SK-N-MC (cell line): ENCODE results near the gene PLD1.

Experiments used
- DNase-seq: peaks from one replicate; pipeline ENCODE4 v3.0.0-alpha.2; 2011; ENCODE audit warnings: low read depth, low spot score
- H3K27ac ChIP-seq: fragments of 200-600 bp; sonication (generic); 2 replicates; pipeline ENCODE4 v1.5.1; 2016; ENCODE audit warnings: mixed run types
- H3K36me3 ChIP-seq: fragments of 200-600 bp; sonication (generic); 2 replicates; pipeline ENCODE4 v1.6.1; 2017; ENCODE audit warnings: antibody characterized with exemption, low read length, mixed read lengths; ENCODE audit not compliant: insufficient read depth
- H3K4me3 ChIP-seq: fragments of 200-600 bp; sonication (generic); 2 replicates; pipeline ENCODE4 v1.5.1; 2016
- H3K9ac ChIP-seq: fragments of 200-600 bp; sonication (generic); 2 replicates; pipeline ENCODE4 v1.8.0; 2017; ENCODE audit warnings: mixed run types, mixed read lengths; ENCODE audit not compliant: insufficient read length
- H3K9me3 ChIP-seq: fragments of 200-600 bp; sonication (generic); 2 replicates; pipeline ENCODE4 v1.6.1; 2017; ENCODE audit warnings: low read depth, mild to moderate bottlenecking, antibody characterized with exemption, low read length, moderate library complexity, mixed read lengths
- EZH2 ChIP-seq: fragments of 200-600 bp; sonication (generic); IDR thresholded peaks from one replicate; pipeline ENCODE4 v1.6.1; 2017; ENCODE audit warnings: antibody characterized with exemption
- FOXP2 ChIP-seq: optimal IDR thresholded peaks from 2 replicates; pipeline ENCODE3; 2011; ENCODE audit warnings: mild to moderate bottlenecking, moderate library complexity; ENCODE audit not compliant: insufficient read depth; ENCODE audit errors: extremely low read length, control extremely low read depth
- POLR2AphosphoS5 ChIP-seq: IDR thresholded peaks from 2 replicates; pipeline ENCODE4 v1.6.1; 2012; ENCODE audit warnings: mild to moderate bottlenecking, low read depth, low read length, borderline replicate concordance

Gene PLD1

GRCh38 chr3:171799501-171799900, 10.8 kb downstream of the PLD1 start:
- H3K4me3 ChIP-seq = no peak overlapping the region
- TF ChIP-seq POLR2AphosphoS5 (no peak), FOXP2 (no peak), EZH2 (no peak)
- DNase-seq = no peak

GRCh38 chr3:171797873-171798272, 12.4 kb downstream of the PLD1 start:
- TF ChIP-seq FOXP2 = no peak
- no peak for TF ChIP-seq EZH2
- TF ChIP-seq POLR2AphosphoS5 = no peak
- no peaks in the 10 kb centered on the region for H3K9me3 ChIP-seq
- peak overlapping the region; percentile 57 for H3K4me3 ChIP-seq
- H3K27ac ChIP-seq = peak overlapping the region; percentile 89
- no peaks in the 10 kb centered on the region for H3K36me3 ChIP-seq
- DNase-seq = no peak
- H3K9ac ChIP-seq = peak overlapping the region; percentile 63

More at GRCh38 chr3:171799501-171799900, 10.8 kb downstream of the PLD1 start:
- H3K36me3 ChIP-seq = no peaks in the 10 kb centered on the region
- H3K9ac ChIP-seq = no peak overlapping the region
- H3K9me3 ChIP-seq = no peaks in the 10 kb centered on the region
- no peak overlapping the region for H3K27ac ChIP-seq

GRCh38 chr3:171797265-171797679, 13.0 kb downstream of the PLD1 start:
- no peaks in the 10 kb centered on the region for H3K36me3 ChIP-seq
- H3K27ac ChIP-seq = peak overlapping the region; percentile 89
- no peaks in the 10 kb centered on the region for H3K9me3 ChIP-seq
- H3K9ac ChIP-seq = peak overlapping the region; percentile 63
- TF ChIP-seq POLR2AphosphoS5 (peak; percentile 35; the same call in 1 of the 2 replicates), EZH2 (no peak), FOXP2 (peak; percentile 67)
- peak overlapping the region; percentile 57 for H3K4me3 ChIP-seq
- peak; percentile 94 for DNase-seq

DNA sequence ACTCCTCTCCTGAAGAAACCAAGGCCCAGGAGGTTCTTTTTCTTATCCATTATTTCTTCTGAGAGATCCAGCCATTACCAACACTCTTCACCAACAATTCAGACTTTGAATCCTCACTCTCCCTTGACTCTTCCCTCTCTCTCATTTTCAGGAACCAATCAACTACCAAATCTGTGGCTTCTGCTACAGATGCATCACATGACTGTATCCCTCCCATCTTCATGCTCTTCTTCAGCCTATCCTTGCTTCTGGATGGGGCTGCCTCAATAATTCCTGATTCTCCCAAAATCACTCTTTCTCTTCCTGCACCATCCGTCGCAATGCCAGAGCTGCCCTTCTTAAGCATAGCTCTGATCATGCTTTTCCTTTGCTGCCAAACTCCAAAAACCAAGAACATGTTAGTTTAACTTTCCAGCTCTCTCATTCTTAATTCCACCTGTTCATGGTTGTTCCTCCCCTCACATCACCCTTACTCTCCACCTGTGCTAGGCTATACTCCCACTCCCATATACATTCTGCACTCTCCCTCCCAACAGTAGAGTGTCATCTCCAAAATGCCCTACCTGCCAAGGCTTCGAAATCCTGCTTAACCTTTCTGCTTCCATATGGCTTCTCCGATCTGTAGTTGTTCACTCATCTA, 13.5 kb downstream of the PLD1 start:
- TF ChIP-seq POLR2AphosphoS5 (no peak), FOXP2 (no peak), EZH2 (no peak)
- peak overlapping the region; percentile 57; the same call in 1 of the 2 replicates for H3K4me3 ChIP-seq
- no peaks in the 10 kb centered on the region for H3K36me3 ChIP-seq
- H3K9ac ChIP-seq = no peak overlapping the region
- peak overlapping the region; percentile 89 for H3K27ac ChIP-seq
- DNase-seq = no peak
- H3K9me3 ChIP-seq = no peaks in the 10 kb centered on the region

DNA sequence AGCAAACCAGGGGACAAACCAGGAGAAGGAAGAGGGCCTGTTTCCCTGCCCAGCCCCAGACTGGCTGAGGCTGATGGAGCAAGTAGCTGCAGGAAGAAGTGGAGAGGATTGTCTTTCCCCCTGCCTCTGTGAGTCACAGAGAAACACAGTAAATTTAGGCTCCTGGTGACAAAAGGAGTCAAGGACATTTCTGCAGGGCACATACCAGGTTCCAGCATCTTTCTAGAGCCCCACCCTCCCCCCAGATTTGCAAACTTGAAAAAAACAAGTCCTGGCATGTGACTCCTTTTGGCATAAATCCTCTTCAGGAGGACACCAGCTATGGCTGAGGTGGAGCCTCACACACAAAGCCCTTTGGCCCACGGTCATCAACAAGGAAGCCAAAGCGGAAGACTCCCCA, 17.8 kb downstream of the PLD1 start:
- Histone ChIP-seq H3K9me3 (no peaks in the 10 kb centered on the region), H3K27ac (no peak overlapping the region), H3K36me3 (no peaks in the 10 kb centered on the region), H3K4me3 (no peak overlapping the region), H3K9ac (no peak overlapping the region)
- DNase-seq = no peak
- no peak for TF ChIP-seq FOXP2
- TF ChIP-seq EZH2 = no peak
- TF ChIP-seq POLR2AphosphoS5 = no peak

DNA sequence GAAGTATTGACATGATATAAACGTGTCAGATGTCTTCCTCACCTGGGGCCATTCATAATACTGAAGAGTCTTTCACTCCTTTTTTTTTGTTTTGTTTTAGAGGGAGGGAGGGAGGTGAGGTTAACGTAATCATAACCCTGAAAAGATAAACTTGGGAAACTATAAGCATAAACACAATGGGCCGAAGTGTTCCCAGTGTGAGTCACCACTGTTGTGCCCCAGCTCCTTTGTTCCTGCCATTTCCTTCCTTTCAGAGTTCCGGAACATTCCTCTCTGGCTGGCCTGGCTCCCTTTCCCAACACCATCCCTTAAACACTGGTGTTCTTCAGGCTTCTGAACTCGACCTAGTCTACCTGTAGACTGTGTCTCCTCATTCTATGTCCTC, 18.6 kb downstream of the PLD1 start:
- DNase-seq = no peak
- Histone ChIP-seq H3K27ac (no peak overlapping the region), H3K9me3 (no peaks in the 10 kb centered on the region), H3K4me3 (no peak overlapping the region), H3K36me3 (no peaks in the 10 kb centered on the region), H3K9ac (no peak overlapping the region)
- TF ChIP-seq FOXP2 (no peak), POLR2AphosphoS5 (no peak), EZH2 (no peak)

- Histone ChIP-seq H3K27ac (peak overlapping the region; percentile 1; the same call in 1 of the 2 replicates), H3K36me3 (no peaks in the 10 kb centered on the region), H3K4me3 (no peak overlapping the region), H3K9me3 (no peaks in the 10 kb centered on the region), H3K9ac (no peak overlapping the region)
- DNase-seq = no peak
- TF ChIP-seq POLR2AphosphoS5 (no peak), FOXP2 (no peak), EZH2 (no peak)
Measured at GRCh38 chr3:171790898-171791691, 19.2 kb downstream of the PLD1 start.

GRCh38 chr3:171790574-171790897, 19.7 kb downstream of the PLD1 start:
- Histone ChIP-seq H3K36me3 (no peaks in the 10 kb centered on the region), H3K9ac (no peak overlapping the region), H3K27ac (no peak overlapping the region), H3K4me3 (no peak overlapping the region), H3K9me3 (no peaks in the 10 kb centered on the region)
- no peak for DNase-seq
- TF ChIP-seq FOXP2 (no peak), EZH2 (no peak), POLR2AphosphoS5 (no peak)
